Measurements from ENCODE around the gene MINDY1. TPM values are rescaled to one million over a fixed set of nuclear protein-coding genes. Genes with fewer than 3 reads are reported as not detected.
A peak's percentile ranks its signal among the peaks of the same experiment; 100 is the strongest.

MINDY1 gene
- total RNA-seq, 2 experiments from 2014 or later: 9.1 to 9.9 TPM

GRCh38 chr1:150963321-150964163, 43.2 kb downstream of the MINDY1 start:
- ChIA-PET POLR2A (interaction anchor here (0.6 to 2.5 kb wide), 3 partner anchors 10 to 22 kb away, joined by 3 to 7 read pairs (median 3); no protein-coding TSS in a partner anchor), CTCF (no interaction called here)
- no peak overlapping the region for H3K4me3 Mint-ChIP-seq
- H3K36me3 Mint-ChIP-seq (ENCODE audit: low read depth): peaks cover 83% of the 10 kb centered on the region
- ATAC-seq (no peak), DNase-seq (no peak)
- H3K4me1 Mint-ChIP-seq (ENCODE audit: low read depth): no peaks in the 10 kb centered on the region
- no peaks in the 10 kb centered on the region for H3K9me3 Mint-ChIP-seq (ENCODE audit: insufficient read depth)
- peak overlapping the region; percentile 14 for H3K27ac Mint-ChIP-seq
- no peaks in the 10 kb centered on the region for H3K27me3 Mint-ChIP-seq (ENCODE audit: low read depth)

- ATAC-seq: no peak
- H3K36me3 Mint-ChIP-seq (ENCODE audit: low read depth): peaks cover 75% of the 10 kb centered on the region
- no peaks in the 10 kb centered on the region for H3K9me3 Mint-ChIP-seq (ENCODE audit: insufficient read depth)
- ChIA-PET CTCF (no interaction called here), POLR2A (interaction anchor here (2.5 kb wide), 1 partner anchor 12 kb away, joined by 7 read pairs; no protein-coding TSS in a partner anchor)
- no peak for DNase-seq
- no peak overlapping the region for H3K4me3 Mint-ChIP-seq
- H3K4me1 Mint-ChIP-seq (ENCODE audit: low read depth): no peaks in the 10 kb centered on the region
- no peak overlapping the region for H3K27ac Mint-ChIP-seq
- no peaks in the 10 kb centered on the region for H3K27me3 Mint-ChIP-seq (ENCODE audit: low read depth)
Measured at GRCh38 chr1:150961756-150962155, 44.9 kb downstream of the MINDY1 start.

- ChIA-PET POLR2A (interaction anchor here (0.8 to 1.4 kb wide), 2 partner anchors 9 to 13 kb away, joined by 3 to 4 read pairs; no protein-coding TSS in a partner anchor), CTCF (no interaction called here)
- DNase-seq (no peak), ATAC-seq (no peak)
- H3K4me1 Mint-ChIP-seq (ENCODE audit: low read depth): no peaks in the 10 kb centered on the region
- H3K36me3 Mint-ChIP-seq (ENCODE audit: low read depth): peaks cover 70% of the 10 kb centered on the region
- H3K9me3 Mint-ChIP-seq (ENCODE audit: insufficient read depth): no peaks in the 10 kb centered on the region
- peak overlapping the region; percentile 26 for H3K27ac Mint-ChIP-seq
- no peaks in the 10 kb centered on the region for H3K27me3 Mint-ChIP-seq (ENCODE audit: low read depth)
- H3K4me3 Mint-ChIP-seq: no peak overlapping the region
Measured at GRCh38 chr1:150960646-150961045, 46.1 kb downstream of the MINDY1 start.

DNA sequence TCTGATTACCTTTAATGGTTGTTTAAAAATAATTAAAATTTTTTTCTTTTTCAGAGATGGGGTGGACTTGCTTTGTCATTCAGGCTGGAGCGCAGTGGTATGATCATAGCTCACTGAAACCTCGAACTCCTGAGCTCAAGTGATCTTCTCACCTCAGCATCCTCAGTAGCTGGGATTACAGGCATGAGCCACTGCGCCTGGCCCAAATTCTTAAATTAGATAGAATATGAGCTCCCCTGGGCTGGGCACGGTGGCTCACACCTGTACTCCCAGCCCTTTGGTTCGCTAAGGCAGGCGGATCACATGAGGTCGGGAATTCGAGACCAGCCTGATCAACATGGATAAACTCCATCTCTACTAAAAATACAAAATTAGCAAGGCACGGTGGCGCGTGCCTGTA, 49.0 kb downstream of the MINDY1 start:
- Mint-ChIP-seq H3K27me3 (ENCODE audit: low read depth) (no peaks in the 10 kb centered on the region), H3K36me3 (ENCODE audit: low read depth) (peaks cover 67% of the 10 kb centered on the region), H3K4me1 (ENCODE audit: low read depth) (no peaks in the 10 kb centered on the region), H3K4me3 (no peak overlapping the region), H3K27ac (no peak overlapping the region), H3K9me3 (ENCODE audit: insufficient read depth) (no peaks in the 10 kb centered on the region)
- DNase-seq (no peak), ATAC-seq (no peak)
- ChIA-PET CTCF (interaction anchor here (1.1 kb wide), 2 partner anchors 38 to 199 kb away, joined by 4 read pairs; partner anchors contain the start of gene TNFAIP8L2), POLR2A (no interaction called here)

GRCh38 chr1:150955280-150955679, 51.4 kb downstream of the MINDY1 start:
- H3K4me1 Mint-ChIP-seq (ENCODE audit: low read depth): no peaks in the 10 kb centered on the region
- DNase-seq: no peak
- ATAC-seq: no peak
- peaks cover 65% of the 10 kb centered on the region for H3K36me3 Mint-ChIP-seq (ENCODE audit: low read depth)
- POLR2A ChIA-PET: no interaction called here
- H3K27ac Mint-ChIP-seq: peak overlapping the region; percentile 9
- no peaks in the 10 kb centered on the region for H3K9me3 Mint-ChIP-seq (ENCODE audit: insufficient read depth)
- CTCF ChIA-PET: no interaction called here
- H3K27me3 Mint-ChIP-seq (ENCODE audit: low read depth): no peaks in the 10 kb centered on the region
- H3K4me3 Mint-ChIP-seq: no peak overlapping the region

- DNase-seq (no peak), ATAC-seq (no peak)
- Mint-ChIP-seq H3K4me1 (ENCODE audit: low read depth) (no peaks in the 10 kb centered on the region), H3K27me3 (ENCODE audit: low read depth) (no peaks in the 10 kb centered on the region), H3K36me3 (ENCODE audit: low read depth) (peaks cover 64% of the 10 kb centered on the region), H3K4me3 (no peak overlapping the region), H3K27ac (no peak overlapping the region), H3K9me3 (ENCODE audit: insufficient read depth) (no peaks in the 10 kb centered on the region)
- CTCF ChIA-PET: no interaction called here
- POLR2A ChIA-PET: no interaction called here
Measured at GRCh38 chr1:150954708-150955107, 52.0 kb downstream of the MINDY1 start.

Other genes starting within 250 kb of the MINDY1 start
- 10 to 100 TPM; 65.8 to 73.2 TPM for gene CTSS, start 241.1 kb downstream of the MINDY1 start, total RNA-seq
- 1 to 10 TPM; 5.9 to 6.4 TPM for gene CTSK, start 198.6 kb downstream of the MINDY1 start, total RNA-seq
- 10 to 100 TPM; 39.8 to 42.1 TPM for gene ARNT, start 130.3 kb downstream of the MINDY1 start, total RNA-seq
- not detected for gene CTXND2, start 119.8 kb downstream of the MINDY1 start, total RNA-seq
- gene SETDB1, start 80.5 kb downstream of the MINDY1 start, total RNA-seq: 10 to 100 TPM; 58.5 to 59.3 TPM
- 100 to 1,000 TPM; 149 to 150 TPM for gene CERS2, start 32.1 kb downstream of the MINDY1 start, total RNA-seq
- gene ANXA9, start 24.6 kb downstream of the MINDY1 start, total RNA-seq: not detected
- gene PRUNE1, start 1.5 kb upstream of the MINDY1 start, total RNA-seq: 10 to 100 TPM; 15.8 to 19.0 TPM
- gene BNIPL, start 29.7 kb upstream of the MINDY1 start, total RNA-seq: 1 to 10 TPM; 1.1 to 1.8 TPM
- 1 to 10 TPM; 1.3 TPM for gene C1orf56, start 40.8 kb upstream of the MINDY1 start, total RNA-seq
- 100 to 1,000 TPM; 238 to 245 TPM for gene CDC42SE1, start 52.7 kb upstream of the MINDY1 start, total RNA-seq
- 1 to 10 TPM; 5.7 to 6.0 TPM for gene MLLT11, start 53.5 kb upstream of the MINDY1 start, total RNA-seq
- 10 to 100 TPM; 32.7 to 34.4 TPM for gene GABPB2, start 63.9 kb upstream of the MINDY1 start, total RNA-seq
- 1 to 10 TPM; 1.9 to 2.2 TPM for gene SEMA6C, start 139.7 kb upstream of the MINDY1 start, total RNA-seq
- gene TNFAIP8L2, start 149.7 kb upstream of the MINDY1 start, total RNA-seq: 10 to 100 TPM; 18.5 to 20.0 TPM
- 1 to 10 TPM; 3.7 to 4.3 TPM for gene LYSMD1, start 159.0 kb upstream of the MINDY1 start, total RNA-seq
- 10 to 100 TPM; 53.0 to 55.9 TPM for gene SCNM1, start 159.2 kb upstream of the MINDY1 start, total RNA-seq
- 1 to 10 TPM; 2.2 to 3.4 TPM for gene TMOD4, start 169.1 kb upstream of the MINDY1 start, total RNA-seq
- 10 to 100 TPM; 59.8 to 61.7 TPM for gene VPS72, start 183.3 kb upstream of the MINDY1 start, total RNA-seq
- 10 to 100 TPM; 64.9 to 69.2 TPM for gene PIP5K1A, start 191.7 kb upstream of the MINDY1 start, total RNA-seq
- gene PSMD4, start 247.8 kb upstream of the MINDY1 start, total RNA-seq: 100 to 1,000 TPM; 194 to 210 TPM